ENCODE measurements around the gene ECT2L.

- TF ChIP-seq CTCF (IDR thresholded peaks at IDR 0.05; ENCODE audit: insufficient read depth, low read length), result no peak
- TF ChIP-seq POLR2AphosphoS5 (IDR thresholded peaks at IDR 0.05; ENCODE audit: low read depth), result no peak
- no peak for TF ChIP-seq SPI1 (IDR thresholded peaks at IDR 0.05; ENCODE audit: borderline replicate concordance, low read depth)
These were observed 9.9 kb upstream of the ECT2L start for GRCh38 chr6:138785980-138786379.

All from HL-60 (cell line).